Ectodermal cell (in vitro differentiated cells): ENCODE data around the gene ZFAND3.

Experiments used
- H3K27ac ChIP-seq: 2 replicates; pipeline ENCODE4 v1.7.0; 2013; ENCODE audit warnings: mild to moderate bottlenecking, low read depth, low read length; ENCODE audit not compliant: insufficient read depth, poor library complexity, severe bottlenecking
- H3K27me3 ChIP-seq: 2 replicates; pipeline ENCODE4 v1.7.0; 2013; ENCODE audit warnings: mild to moderate bottlenecking, low read length; ENCODE audit not compliant: insufficient read depth, control insufficient read depth, poor library complexity, severe bottlenecking
- H3K36me3 ChIP-seq: one replicate; pipeline ENCODE4 v1.7.0; 2013; ENCODE audit warnings: low read length; ENCODE audit not compliant: control insufficient read depth, insufficient read depth
- H3K4me1 ChIP-seq: one replicate; pipeline ENCODE4 v1.7.0; 2013; ENCODE audit warnings: low read length; ENCODE audit not compliant: control insufficient read depth, insufficient read depth
- H3K4me3 ChIP-seq: 2 replicates; pipeline ENCODE4 v1.7.0; 2013; ENCODE audit warnings: low read depth, low read length, control low read depth; ENCODE audit not compliant: insufficient read depth
- H3K9me3 ChIP-seq: 2 replicates; pipeline ENCODE4 v1.7.0; 2013; ENCODE audit warnings: mild to moderate bottlenecking, low read length, moderate library complexity; ENCODE audit not compliant: control insufficient read depth
- WGBS, 2 experiments: methylation state at CpG; one replicate each; pipeline ENCODE4 v1.1.7; 2013; ENCODE audit warnings: missing lambda C conversion rate in 2 of 2; 5-methylcytosine and 5-hydroxymethylcytosine counted together

The ZFAND3 gene

DNA sequence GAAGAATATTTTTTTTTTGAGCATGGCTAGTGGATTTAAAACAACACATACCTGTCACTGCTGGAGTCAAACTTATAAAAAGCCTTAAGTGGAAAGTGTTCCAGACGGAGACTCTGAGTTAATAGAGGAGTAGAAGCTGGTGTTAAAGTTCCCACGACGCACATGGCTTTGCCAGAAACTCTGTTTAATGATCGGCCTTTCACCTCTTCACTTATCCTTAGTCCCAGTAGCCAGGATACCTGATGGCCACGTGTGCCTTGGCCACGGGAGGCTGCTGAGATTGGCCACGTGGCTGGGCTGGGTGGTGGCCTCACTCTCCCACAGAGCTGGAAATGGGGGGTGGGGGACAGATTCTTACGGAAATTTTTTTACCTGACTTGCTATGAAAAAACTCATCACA, 333.1 kb downstream of the ZFAND3 start:
- H3K4me3 ChIP-seq, result no peak overlapping the region
- WGBS, 2 experiments, result 92 to 94% methylated on average over 8 of the region's 8 CpGs
- peaks cover 33% of the 10 kb centered on the region for H3K4me1 ChIP-seq
- no peak overlapping the region for H3K27ac ChIP-seq
- H3K36me3 ChIP-seq, result no peaks in the 10 kb centered on the region
- H3K27me3 ChIP-seq, result no peaks in the 10 kb centered on the region
- H3K9me3 ChIP-seq, result no peaks in the 10 kb centered on the region

GRCh38 chr6:38153076-38153797, 333.7 kb downstream of the ZFAND3 start:
- Histone ChIP-seq H3K4me3 (no peak overlapping the region), H3K4me1 (peaks cover 33% of the 10 kb centered on the region), H3K36me3 (no peaks in the 10 kb centered on the region), H3K27ac (no peak overlapping the region), H3K9me3 (no peaks in the 10 kb centered on the region), H3K27me3 (no peaks in the 10 kb centered on the region)
- WGBS, 2 experiments, result 92 to 93% methylated on average over 23 of the region's 23 CpGs

DNA sequence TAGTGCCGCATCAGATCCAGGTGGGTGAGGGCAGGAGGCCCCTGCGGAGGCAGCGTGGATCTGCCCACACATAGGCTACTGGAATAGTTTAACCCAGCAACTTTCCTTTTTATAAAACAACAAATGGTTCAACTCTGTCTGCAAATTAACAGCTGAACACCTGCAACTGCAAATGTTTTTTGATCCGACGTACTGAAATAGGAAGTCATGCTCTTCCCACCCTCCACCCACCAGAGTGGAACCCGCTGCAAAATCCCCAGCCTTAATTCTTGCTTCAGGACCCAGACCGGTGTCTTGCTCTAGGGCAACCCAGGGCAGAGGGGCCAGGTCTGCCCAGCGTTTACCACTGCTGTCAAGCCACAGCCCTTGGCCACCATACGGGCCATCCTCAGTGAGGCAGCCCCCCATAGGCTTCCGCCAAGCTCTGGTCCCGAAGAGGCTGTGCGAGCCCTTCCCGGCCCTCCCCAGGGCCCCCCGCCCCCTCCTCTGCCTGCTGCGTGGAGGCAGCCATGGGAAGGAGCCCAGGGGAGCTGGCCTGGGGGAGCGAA, 334.3 kb downstream of the ZFAND3 start:
- no peak overlapping the region for H3K27ac ChIP-seq
- no peak overlapping the region for H3K4me3 ChIP-seq
- H3K9me3 ChIP-seq, result no peaks in the 10 kb centered on the region
- H3K36me3 ChIP-seq, result no peaks in the 10 kb centered on the region
- no peaks in the 10 kb centered on the region for H3K27me3 ChIP-seq
- 84 to 85% methylated on average over 16 of the region's 16 CpGs for whole genome bisulfite sequencing, 2 experiments
- peaks cover 27% of the 10 kb centered on the region for H3K4me1 ChIP-seq

GRCh38 chr6:38154731-38155130, 335.2 kb downstream of the ZFAND3 start:
- Histone ChIP-seq H3K36me3 (no peaks in the 10 kb centered on the region), H3K4me1 (peaks cover 19% of the 10 kb centered on the region), H3K4me3 (no peak overlapping the region), H3K27ac (no peak overlapping the region), H3K27me3 (no peaks in the 10 kb centered on the region), H3K9me3 (no peaks in the 10 kb centered on the region)
- WGBS, 2 experiments, result 90 to 94% methylated on average over 7 to 8 of the region's 8 CpGs

GRCh38 chr6:38155144-38155543, 335.6 kb downstream of the ZFAND3 start:
- peaks cover 18% of the 10 kb centered on the region for H3K4me1 ChIP-seq
- no peaks in the 10 kb centered on the region for H3K9me3 ChIP-seq
- 95 to 96% methylated on average over 9 of the region's 9 CpGs for WGBS, 2 experiments
- H3K27ac ChIP-seq, result no peak overlapping the region
- no peaks in the 10 kb centered on the region for H3K36me3 ChIP-seq
- no peak overlapping the region for H3K4me3 ChIP-seq
- no peaks in the 10 kb centered on the region for H3K27me3 ChIP-seq

- Histone ChIP-seq H3K9me3 (no peaks in the 10 kb centered on the region), H3K27ac (no peak overlapping the region), H3K4me1 (peaks cover 18% of the 10 kb centered on the region), H3K4me3 (no peak overlapping the region), H3K36me3 (no peaks in the 10 kb centered on the region), H3K27me3 (no peaks in the 10 kb centered on the region)
- WGBS, 2 experiments, result 93 to 96% methylated on average over 5 to 6 of the region's 6 CpGs
These were observed 336.2 kb downstream of the ZFAND3 start for GRCh38 chr6:38155621-38156204.

DNA sequence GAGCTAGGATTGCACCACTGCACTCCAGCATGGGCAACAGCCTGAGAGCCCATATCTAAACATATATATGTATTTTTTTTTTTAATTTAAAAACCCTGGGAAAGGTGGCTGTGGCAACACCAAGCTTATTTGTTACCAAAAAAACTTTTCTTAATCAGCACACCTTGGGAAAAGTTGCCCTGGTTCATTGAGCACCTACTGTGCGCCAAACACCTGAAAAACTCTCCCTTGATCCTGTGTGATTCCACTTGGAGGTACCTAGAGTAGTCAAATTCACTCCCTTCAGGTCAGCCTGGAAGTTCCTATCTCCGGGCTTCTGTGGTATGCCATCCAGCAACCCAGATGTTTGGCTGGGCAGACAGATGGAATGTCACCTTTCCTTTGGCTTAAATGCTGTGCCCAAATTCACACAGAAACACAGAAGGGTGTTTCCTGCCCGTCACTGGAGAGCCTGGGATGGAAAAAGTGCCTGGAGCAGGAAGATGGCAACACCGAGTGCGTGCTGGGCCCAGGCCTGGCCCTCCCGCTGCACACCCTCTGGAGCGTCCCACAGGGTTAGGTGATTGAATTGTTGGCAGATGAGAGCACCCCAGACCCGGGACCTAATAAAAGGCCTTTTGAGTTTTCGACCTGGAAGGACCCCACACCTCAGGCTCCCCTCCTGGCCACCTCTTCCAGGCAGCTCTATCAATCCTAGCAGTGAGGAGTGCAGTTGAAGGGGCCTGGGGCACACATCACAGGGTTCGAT, 337.5 kb downstream of the ZFAND3 start:
- Histone ChIP-seq H3K4me3 (no peak overlapping the region), H3K27ac (no peak overlapping the region), H3K4me1 (peaks cover 13% of the 10 kb centered on the region), H3K9me3 (no peaks in the 10 kb centered on the region), H3K27me3 (no peaks in the 10 kb centered on the region), H3K36me3 (no peaks in the 10 kb centered on the region)
- 95 to 96% methylated on average over 10 of the region's 10 CpGs for WGBS, 2 experiments

- Histone ChIP-seq H3K4me3 (no peak overlapping the region), H3K9me3 (no peaks in the 10 kb centered on the region), H3K4me1 (peaks cover 13% of the 10 kb centered on the region), H3K27me3 (no peaks in the 10 kb centered on the region), H3K27ac (no peak overlapping the region), H3K36me3 (no peaks in the 10 kb centered on the region)
- WGBS, 2 experiments, result 93 to 95% methylated on average over 11 of the region's 11 CpGs
These were observed 338.4 kb downstream of the ZFAND3 start for GRCh38 chr6:38157905-38158304.

DNA sequence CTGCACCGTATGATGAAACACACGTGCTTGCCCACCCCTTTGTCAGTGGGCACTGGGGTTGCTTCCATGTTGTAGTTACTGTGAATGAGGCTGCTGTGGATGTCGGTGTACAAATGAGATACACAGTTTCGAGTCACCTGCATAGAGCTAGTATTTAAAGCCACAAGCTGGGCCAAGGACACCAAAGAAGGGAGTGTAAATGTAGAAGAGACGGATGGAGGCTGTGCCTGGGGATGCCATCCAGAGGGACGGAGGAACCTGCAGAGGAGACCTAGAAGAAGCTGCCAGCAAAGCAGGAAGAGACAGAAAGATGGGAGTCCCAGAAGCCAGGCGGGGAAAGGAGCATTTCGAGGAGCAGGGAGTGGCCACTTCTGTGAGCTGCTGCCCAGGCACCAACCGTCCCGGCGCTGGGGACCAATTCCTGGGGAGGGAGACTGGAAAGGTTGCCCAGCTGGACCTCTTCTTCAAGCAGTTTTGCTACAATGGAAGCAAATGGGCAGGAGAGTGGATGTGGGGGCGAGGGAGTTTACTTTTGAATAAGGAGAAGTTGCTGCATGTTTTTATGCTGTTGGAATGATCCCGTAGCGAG, 339.3 kb downstream of the ZFAND3 start:
- Histone ChIP-seq H3K9me3 (no peaks in the 10 kb centered on the region), H3K27ac (no peak overlapping the region), H3K27me3 (no peaks in the 10 kb centered on the region), H3K36me3 (no peaks in the 10 kb centered on the region), H3K4me1 (peaks cover 10% of the 10 kb centered on the region), H3K4me3 (no peak overlapping the region)
- WGBS, 2 experiments, result 90 to 92% methylated on average over 14 of the region's 14 CpGs

GRCh38 chr6:38159596-38159995, 340.1 kb downstream of the ZFAND3 start:
- Histone ChIP-seq H3K27ac (no peak overlapping the region), H3K4me1 (peaks cover 6% of the 10 kb centered on the region), H3K9me3 (no peaks in the 10 kb centered on the region), H3K4me3 (no peak overlapping the region), H3K36me3 (no peaks in the 10 kb centered on the region), H3K27me3 (no peaks in the 10 kb centered on the region)
- WGBS, 2 experiments, result 95% methylated on average over 8 of the region's 8 CpGs
